Vagina (tissue), 2 donors: ENCODE results near the gene MYO3B.

Source experiments
- CTCF ChIP-seq, 3 experiments: fragments of 450-650 bp in 2 of 3; fragments of 200-600 bp in 1 of 3; sonication (generic) in 1 of 3; IDR thresholded peaks; one replicate each; pipeline ENCODE4 v1.5.1; 2017 to 2019; ENCODE audit warnings: antibody characterized with exemption in 3 of 3, mild to moderate bottlenecking in 2 of 3, moderate library complexity in 2 of 3
- POLR2A ChIP-seq, 2 donors: fragments of 450-650 bp; IDR thresholded peaks; one replicate each; pipeline ENCODE4 v1.6.1; 2017; ENCODE audit warnings: antibody characterized with exemption in 2 of 2, mild to moderate bottlenecking in 2 of 2, moderate library complexity in 2 of 2

GRCh38 chr2:170350929-170351826 is 173.2 kb downstream of the MYO3B start:
- TF ChIP-seq CTCF (IDR thresholded peaks at IDR 0.05) (no peak), POLR2A (IDR thresholded peaks at IDR 0.05) (no peak)
